ENCODE measurements around the gene LRRC39.
"Not testable (repeated sequence)": the region's sequence is repeated elsewhere in the genome, so short reads cannot be mapped to it uniquely, and the experiment has no call there.

Gene LRRC39

DNA sequence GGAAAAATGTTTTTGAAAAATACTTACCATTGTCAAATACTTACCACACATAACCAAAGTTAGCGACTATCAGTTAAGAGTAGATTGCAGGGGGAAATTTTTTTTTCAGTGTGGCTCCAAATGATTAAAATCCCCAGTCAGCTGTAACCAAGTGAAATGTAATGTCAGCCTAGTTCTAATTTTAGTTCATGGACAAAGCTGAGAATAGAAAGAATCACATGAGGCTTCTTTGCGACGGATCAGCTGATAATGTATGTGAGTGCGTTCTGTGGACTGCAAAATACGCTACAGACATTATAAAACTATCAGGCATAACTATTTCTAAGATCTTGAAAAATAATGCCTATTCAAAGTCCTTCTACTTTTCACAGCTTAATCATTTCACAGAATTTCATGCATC lies at the start of gene LRRC39:
TSS of gene LRRC39 (minus strand) at position 166 of the 400 bp plus-strand sequence. CDS start 9,740 bp downstream, outside the sequence.
- no peak for DNase-seq

DNA sequence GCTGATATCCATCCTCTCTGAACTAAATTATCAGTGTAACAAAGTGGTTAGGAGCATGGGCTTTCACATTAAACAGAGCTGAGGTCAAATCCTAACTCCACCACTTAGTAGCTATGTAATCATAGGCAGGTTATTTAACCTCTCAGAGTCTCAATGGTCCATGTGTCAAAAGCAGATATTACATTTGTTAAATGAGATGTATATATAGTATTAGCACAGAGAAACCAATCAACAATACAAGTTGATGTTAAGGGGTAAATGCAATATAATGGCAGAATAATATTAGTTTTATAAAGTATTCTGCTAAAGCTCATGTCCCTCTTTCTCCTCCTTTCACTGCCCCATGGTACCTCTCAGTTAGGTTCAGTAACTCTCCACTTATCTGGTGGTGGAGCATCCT lies 44.4 kb upstream of the LRRC39 start:
- DNase-seq: no peak

DNA sequence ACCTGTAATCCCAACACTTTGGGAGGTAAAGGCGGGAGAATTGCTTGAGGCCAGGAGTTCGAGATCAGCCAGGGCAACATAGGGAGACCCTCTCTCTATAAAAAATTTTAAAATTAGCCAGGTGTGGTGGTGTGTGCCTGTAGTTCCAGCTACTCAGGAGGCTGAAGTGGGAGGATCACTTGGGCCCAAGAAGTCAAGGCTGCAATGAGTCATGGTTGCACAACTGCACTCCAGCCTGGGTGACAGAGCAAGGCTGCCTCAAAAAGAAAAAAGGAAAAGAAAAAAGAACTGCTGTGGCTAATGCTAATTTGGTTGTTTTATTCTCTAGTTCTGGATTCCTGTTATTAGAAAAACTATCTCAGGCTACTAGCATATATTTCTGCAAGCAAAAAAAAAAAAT lies 41.8 kb upstream of the LRRC39 start:
- DNase-seq: no peak

DNA sequence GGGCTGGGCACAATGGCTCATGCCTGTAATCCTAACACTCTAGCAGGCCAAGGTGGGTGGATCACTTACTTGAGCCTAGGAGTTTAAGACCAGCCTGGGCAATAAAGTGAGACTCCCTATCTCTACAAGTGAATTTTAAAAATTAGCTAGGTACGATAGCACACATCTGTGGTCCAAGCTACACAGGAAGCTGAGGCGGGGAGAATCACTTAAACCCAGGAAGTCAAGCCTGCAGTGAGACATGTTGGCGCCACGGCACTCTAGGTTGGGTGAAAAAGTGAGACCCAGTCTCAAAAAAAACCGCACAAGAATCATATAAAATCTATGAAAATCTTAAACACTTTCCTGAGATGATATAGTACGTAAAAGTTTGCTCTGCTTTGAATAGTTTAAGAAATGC lies 41.4 kb upstream of the LRRC39 start:
- no peak for DNase-seq

DNA sequence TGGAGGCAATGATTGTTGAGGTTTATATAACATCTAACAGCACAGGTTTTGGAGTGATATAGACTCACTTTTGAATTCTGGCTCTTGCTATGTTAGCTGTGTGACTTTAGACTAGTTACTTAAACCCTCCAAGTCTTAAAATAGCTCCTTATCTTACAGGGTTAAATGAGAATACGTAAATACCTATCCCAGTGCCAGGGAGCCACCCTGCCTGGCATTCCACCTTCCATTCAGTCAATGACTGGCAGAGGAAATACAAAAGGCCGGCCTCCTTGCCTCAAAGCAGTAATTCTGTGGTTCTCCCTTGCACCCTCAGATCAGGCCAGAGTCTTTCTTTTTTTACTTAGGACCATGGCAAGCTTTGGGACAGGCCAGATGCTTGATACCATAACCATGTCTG lies 39.8 kb upstream of the LRRC39 start:
- DNase-seq: no peak

DNA sequence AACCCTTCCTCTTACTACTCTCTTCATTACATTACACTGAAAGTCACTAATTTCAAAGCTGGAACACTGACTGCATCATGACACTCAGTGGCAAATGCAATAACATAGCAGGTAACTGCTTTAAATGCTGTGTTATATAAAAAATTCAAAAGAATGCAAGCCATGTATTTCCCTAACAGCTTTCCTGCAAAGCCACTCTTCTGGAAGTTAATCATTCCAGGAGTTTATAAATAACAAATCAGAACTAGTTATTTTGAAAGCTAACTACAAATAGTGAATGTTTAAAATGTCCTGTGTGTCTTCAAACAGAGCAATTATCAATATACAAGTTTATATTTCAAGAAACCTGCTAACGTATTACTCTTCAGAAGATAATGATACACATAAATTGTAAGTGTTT lies 37.0 kb upstream of the LRRC39 start:
- DNase-seq: no peak

DNA sequence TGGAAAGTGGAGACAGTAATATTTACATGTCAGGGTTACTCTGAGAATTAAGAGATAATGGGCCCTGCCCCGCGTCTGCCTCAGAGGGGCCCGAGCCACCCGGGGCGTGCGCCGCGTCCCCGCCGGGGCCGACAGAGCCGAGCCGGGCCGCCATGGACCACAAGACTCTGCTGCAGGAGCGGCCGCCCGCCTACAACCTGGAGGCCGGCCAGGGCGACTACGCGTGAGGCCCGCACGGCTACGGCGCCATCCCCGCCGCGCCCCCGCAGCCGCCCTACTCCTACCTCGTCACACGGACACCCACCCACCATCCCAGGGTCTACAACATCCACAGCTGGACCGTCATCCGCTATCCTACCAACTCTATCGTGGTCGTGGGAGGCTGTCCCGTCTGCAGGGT lies 35.1 kb upstream of the LRRC39 start:
- no peak for DNase-seq

DNA sequence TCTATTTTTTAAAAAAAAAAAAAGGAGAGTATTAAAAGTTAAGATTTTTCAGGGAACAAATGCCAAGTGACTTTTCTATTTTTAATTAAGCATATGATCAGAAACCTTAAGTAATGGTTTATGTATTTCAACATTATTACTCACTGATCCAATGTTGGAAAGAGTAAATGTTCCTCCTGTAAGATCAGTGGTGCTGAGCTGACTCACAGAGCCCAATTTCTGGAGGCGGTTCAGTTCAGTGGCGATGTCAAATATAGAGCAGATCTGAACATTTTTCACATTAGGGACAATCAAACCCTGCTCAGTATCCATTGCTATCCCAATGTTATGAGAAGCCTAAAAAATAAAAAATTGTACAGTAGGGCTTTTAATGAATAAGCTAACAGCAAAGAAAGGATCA lies 28.2 kb upstream of the LRRC39 start:
- DNase-seq: no peak

DNA sequence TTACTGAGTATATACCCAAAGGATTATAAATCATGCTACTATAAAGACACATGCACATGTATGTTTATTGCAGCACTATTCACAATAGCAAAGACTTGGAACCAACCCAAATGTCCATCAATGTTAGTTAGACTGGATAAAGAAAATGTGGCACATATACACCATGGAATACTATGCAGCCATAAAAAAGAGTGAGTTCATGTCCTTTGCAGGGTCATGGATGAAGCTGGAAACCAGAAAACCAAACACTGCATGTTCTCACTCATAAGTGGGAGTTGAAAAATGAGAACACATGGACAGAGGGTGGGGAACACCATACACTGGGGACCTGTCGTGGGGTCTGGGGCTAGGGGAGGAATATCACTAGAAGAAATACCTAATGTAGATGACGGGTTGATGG lies 27.5 kb upstream of the LRRC39 start:
- not testable (repeated sequence) for DNase-seq

DNA sequence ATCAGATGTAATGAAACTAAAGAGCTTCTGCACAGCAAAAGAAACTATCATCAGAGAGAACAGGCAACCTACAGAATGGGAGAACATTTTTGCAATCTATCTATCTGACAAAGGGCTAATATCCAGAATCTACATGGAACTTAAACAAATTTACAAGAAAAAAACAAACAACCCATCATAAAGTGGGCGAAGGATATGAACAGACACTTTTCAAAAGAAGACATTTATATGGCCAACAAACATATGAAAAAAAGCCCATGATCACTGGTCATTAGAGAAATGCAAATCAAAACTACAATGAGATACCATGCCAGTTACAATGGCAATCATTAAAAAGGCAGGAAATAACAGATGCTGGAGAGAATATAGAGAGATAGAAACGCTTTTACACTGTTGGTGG lies 27.0 kb upstream of the LRRC39 start:
- not testable (repeated sequence) for DNase-seq

DNA sequence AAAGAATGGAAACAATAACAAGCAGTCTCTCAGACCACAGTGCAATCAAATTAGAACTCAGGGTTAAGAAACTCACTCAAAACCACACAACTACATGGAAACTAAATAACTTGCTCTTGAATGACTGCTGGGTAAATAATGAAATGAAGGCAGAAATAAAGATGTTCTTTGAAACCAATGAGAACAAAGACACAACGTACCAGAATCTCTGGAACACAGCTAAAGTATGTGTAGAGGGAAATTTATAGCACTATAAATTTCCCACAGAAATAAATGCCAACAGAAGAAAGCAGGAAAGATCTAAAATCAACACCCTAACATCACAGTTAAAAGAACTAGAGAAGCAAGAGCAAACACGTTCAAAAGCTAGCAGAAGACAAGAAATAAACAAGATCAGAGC lies 24.6 kb upstream of the LRRC39 start:
- not testable (repeated sequence) for DNase-seq

DNA sequence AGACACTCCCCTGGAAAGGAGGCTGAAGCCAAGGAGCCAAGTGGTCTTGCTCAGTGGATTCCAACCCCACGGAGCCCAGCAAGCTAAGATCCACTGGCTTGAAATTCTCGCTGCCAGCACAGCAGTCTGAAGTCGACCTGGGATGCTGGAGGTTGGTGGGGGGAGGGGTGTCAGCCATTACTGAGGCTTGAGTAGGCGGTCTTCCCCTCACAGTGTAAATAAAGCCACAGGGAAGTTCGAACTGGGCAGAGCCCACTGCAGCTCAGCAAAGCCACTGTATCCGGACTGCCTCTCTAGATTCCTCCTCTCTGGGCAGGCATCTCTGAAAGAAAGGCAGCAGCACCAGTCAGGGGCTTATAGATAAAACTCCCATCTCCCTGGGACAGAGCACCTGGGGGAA lies 22.0 kb upstream of the LRRC39 start:
- DNase-seq: not testable (repeated sequence)

DNA sequence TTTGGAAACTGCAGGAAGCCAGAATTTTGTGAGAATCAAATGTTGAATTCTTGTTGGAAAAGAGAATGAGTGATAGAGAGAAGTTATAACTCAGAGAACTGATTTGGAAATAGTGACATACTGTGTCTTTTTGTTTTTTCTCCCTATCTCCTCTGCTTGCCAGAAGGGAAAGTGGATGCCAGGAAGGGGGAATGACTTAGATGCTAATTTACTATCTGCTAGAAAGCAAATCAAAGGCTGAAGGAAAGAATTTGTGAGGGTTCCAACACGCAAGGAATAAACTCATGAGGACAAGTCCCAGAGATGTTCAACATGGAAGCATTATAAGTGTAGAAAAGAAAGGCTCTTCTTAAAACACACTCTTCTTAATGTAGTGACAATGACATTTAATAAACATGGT lies 20.5 kb upstream of the LRRC39 start:
- DNase-seq: no peak

DNA sequence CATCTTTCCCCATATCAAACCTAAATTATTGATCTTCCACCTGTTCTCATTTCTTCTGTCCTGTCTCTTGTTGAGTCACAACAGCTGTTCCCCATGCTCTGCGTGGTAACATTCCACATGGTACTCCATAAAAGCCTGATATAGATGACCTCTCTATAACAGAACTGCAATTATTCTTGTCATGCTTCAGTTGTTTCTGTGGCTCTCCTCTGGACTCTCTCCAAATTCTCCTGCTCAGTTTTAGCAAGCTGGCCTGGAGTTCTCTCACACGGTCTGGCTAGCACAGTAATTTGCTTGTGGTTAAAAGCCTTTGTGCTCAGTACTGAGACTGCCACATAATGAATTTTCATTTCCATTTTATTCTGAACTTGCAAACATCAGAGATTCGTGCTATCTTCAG lies 10.6 kb upstream of the LRRC39 start:
- DNase-seq: no peak

DNA sequence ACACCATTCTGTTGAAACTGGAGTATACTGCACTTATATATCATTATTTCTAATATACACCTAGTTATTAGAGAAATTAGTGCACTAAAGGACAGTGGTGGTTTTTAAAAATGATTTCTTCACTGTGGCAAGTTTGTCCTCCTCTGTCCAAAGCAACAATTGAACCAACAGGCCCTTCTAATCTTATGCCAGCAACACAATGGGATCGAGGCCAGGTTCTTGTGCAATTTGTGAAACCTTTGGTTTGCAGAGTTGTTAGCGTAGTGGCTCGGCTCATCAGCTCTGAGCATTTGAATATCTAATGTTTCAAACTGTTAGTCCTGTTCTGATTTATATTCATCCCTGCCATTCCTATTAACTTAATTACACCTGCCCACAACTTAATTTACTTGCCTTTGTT lies 9.9 kb upstream of the LRRC39 start:
- DNase-seq: no peak

DNA sequence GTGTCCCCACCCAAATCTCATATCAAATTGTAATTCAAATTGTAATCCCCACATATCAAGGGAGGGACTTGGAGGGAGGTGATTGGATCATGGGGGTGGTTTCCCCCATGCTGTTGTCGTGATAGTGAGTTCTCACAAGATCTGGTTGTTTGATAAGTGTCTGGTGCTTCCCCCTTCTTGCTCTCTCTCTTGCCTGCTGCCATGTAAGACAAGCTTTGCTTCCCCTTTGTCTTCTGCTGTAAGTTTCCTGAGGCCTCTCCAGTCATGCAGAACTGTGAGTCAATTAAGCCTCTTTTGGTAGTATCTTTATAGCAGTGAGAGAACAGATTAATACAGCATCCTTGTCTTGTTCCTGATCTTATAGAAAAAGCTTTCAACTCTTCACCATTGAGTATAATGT lies 6.5 kb upstream of the LRRC39 start:
- no peak for DNase-seq

DNA sequence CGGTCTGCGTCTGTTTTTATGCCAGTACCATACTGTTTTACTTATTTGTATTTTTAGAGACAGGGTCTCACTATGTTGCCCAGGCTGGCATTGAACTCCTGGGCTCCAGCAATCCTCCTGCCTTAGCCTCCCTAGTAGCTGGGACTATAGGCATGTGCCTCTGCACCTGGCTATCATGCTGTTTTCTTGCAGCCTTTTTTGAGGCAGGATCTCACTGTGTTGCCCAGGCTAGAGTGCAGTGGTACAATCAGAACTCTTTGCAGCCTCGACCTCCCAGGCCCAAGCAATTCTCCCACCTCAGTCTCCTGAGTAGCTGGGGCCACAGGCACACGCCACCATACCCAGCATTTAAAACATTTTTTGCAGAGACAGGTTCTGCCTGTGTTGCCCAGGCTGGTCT lies 5.3 kb upstream of the LRRC39 start:
- no peak for DNase-seq

DNA sequence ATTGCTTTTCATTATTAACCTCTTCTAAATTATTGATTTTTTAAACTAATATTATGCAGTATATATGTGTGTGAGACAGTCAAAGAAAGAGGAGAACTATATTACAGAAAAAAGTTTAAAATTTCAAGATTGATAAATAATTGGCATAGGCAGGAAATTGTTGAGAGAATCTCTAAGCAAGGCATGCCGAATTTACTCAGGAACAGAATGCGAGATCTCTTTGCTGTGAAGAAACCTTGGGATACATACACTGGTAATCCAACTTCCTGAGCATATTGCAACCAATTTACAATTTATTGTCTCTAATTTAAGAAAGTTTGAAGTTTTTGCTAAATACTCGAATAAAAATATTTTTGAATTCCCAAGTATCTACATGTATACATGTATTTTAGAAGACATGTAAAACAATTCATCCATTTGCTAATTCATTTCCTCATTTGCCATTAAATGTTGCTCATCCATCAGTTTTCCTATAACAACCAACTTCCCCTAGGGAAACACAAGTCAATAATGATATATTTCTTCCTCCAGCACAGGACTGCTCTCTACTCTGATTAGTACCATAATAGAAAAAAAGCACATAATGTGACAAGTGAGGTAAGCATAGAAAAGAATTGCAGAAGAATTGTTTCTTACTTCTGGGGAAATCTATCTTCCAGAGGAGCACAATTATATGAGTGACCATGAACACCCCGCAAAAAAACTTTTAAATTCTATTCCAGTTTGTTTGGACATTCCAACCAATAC lies 588 bp downstream of the LRRC39 start:
- DNase-seq: no peak

DNA sequence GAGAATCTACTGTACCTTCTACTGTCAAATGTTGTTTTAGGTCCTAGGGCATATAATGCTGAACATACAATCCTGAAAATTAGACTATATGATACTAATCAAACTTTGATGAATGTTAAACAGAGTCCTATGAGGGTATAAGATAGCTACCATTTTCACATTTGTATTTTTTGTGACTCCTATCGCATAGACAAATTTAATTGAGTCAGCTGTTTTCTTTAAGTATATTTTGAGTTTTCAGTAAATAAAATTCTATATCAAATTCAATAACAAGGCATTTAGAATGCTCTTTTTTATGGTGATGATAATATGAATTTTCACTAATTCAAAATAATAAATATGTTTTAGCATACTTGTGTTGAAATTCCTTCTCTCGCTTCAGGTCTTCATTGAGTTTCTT lies 10.0 kb downstream of the LRRC39 start:
- no peak for DNase-seq

DNA sequence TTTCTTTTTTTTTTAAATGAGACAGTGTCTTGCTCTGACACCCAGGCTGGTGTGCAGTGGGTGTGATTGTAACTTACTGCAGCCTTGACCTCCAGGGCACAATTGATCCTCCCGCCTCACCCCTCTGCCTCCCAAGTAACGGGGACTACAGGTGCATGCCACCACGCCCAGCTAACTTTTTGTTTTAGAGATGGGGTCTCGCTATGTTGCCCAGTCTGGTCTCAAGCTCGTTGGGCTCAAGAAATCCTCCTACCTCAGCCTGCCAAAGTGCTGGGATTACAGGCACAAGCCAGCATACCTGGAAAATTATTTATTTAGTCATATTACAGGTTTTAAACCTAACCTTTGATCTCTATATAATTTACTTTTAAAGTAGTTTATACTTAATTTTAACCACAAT lies 13.4 kb downstream of the LRRC39 start:
- DNase-seq: no peak

DNA sequence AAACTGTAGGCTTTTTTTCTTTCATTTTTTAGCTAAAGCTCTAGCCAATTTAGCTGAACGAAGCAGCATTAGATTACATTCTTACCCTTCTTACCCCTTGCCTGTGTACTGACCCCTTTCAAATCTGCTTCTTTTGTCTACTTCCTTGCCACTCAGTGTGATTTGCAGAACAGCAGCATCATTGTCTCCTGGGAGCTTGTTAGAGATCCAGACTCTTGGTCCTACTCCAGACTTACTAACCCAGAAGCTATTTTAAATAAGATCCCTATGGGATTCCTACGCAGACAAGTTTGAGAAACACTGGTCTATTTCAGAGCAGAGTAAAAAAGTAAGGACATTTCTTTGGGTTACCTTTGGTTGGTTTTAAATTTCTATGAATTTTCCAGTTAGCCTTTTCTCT lies 13.8 kb downstream of the LRRC39 start:
- no peak for DNase-seq

DNA sequence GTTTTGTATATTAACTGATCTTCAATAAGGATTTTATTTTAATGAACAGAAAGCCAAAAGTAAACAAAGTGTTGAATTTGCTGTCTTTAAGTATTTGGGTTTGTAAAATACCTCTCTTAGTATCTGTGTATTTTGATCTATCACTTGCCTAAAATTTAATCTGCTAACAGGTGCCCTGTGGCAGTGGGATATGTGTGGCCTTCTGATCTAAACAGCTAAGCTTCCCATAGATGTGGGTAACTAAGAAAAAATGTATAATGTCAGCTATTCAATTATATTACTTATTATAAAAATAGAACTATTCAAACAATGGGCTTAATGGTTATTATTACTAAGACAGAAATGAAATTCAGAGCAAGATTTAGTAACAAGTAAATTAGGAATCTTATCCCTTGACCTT lies 15.2 kb downstream of the LRRC39 start:
- no peak for DNase-seq

DNA sequence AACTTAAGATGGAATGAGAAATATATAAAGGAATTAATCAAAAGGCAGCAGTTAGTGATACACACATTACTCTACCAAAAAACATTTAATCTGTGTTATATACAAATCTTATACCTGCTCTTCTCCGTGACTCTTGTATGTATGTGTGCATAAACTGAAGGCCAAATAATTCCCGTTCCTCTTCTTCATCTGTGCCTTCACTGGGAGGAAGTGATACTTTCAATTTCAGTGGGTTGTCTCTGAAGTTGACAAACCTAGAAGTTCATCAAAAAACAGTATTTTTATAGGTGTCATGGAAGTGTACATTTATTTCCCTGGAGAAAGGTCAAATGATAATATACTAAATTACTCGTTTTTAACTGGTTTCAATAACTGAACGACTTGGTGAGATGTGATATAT lies 25.8 kb downstream of the LRRC39 start:
- no peak for DNase-seq

DNA sequence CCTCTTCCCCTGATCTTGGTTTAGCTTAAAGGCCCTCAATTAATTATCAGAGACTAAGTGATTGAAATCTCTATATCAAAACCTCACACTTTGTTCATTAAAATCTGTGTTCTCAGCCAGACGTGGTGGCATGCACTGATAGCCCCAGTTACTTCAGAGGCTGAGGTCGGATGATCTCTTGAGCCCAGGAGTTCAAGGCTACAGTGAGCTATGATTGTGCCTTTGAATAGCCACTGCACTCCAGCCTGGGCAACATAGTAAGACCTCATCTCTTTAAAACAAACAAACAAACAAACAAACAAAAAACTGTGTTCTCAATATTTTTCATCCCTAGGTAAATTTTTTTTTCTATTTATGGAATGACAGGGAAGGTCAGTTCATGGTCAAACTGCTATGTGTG lies 26.4 kb downstream of the LRRC39 start:
- no peak for DNase-seq

DNA sequence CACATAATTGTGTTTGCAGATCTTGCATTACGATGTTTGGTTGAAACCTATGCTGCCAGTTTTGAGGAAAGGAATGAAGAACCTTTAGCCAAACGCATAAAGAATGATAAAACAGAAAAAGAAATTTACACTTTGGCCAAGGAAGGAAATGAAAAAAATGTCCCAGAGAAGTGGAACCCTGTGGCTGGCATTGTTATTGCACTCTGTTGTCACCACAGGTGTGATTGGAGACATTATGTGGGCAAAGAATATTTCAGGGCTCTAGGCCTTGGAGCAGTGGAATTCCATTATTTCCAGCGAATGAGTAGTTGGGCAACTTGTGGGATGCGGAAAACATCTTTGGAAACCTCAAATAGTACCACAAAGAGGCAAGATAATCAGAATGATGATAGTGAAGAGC lies 30.2 kb downstream of the LRRC39 start:
- no peak for DNase-seq

DNA sequence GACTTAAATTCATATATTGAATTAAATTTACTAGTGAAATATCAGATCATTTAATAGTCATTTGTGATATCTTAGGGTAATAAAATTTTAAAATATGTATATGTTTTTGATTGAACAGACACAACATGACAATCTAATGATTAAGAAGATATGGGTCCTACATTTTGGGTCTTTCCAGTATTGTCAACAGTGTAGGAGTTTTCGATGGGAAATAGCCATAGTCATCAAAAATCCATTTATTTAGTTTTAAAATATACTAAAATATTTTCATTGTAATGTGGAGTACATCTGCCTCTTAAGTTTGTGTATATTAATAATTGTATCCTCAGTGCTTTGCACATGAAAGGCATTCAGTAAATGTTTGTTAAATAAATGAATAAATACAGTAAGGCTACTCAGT lies 31.1 kb downstream of the LRRC39 start:
- no peak for DNase-seq

Measured in activated T-cell treated with anti-CD3 and anti-CD28 coated beads, Interleukin-2, amount 50 U/mL, for 1 hour (primary cell).